Measurements from ENCODE around the gene ELP2. TPM values are rescaled to one million over a fixed set of nuclear protein-coding genes. Genes with fewer than 3 reads are reported as not detected.

Gene ELP2
- total and polyA plus RNA-seq, 2 of the 8 experiments (the other 6 are each of a cell fraction or from before 2014, with no cell fraction given), result 55.8 to 165 TPM

DNA sequence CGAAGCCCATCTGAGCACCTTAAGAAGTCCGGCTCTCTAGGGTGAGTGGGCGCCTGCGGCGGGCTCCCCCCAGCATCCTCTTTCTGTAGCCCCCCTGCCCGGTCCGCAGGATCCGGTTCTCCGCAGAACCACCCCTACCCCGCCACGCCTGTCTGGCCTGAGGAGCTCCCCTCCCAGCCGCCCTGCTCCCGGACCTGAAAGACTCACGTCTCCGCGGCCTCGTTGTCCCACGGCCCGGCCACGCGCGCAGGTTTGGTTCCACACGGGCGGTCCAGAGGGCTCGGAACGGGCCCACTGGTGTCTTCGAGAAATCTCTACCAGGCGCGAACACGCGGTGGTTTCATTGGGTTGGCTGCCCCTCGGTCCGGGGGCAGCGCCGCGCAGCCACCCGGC is 796 bp upstream of the ELP2 start:
- H2BK120ac ChIP-seq (replicated peaks; ENCODE audit: low read depth, low read length), result no peak overlapping the region
- peak overlapping the region; percentile 39 for H3K56ac ChIP-seq (replicated peaks; ENCODE audit: insufficient read length, low read depth, low read length)
- H2AK5ac ChIP-seq (ENCODE audit: low read depth, low read length), result no peak overlapping the region
- H3K9me3 ChIP-seq (ENCODE audit: insufficient read depth in 2 of 2, low read depth in 1 of 2, low read length in 1 of 2), result no peaks in the 10 kb centered on the region
- peaks cover 0 to 6% (median 3%) of the 10 kb centered on the region in 4 experiments; a peak in 3 of 7 replicates for H3K4me1 ChIP-seq (replicated peaks in 1 of 4; ENCODE audit: control insufficient read depth in 3 of 4, insufficient read depth in 4 of 4, low read length in 3 of 4)
- 0 out of 2 replicates have a peak overlapping the region, but pooled peaks have one; percentile 43 for H3K18ac ChIP-seq (ENCODE audit: extremely low read depth, low read length)
- peak overlapping the region; percentile 50 to 76 (median 56) for H3K9ac ChIP-seq (replicated peaks in 1 of 4; ENCODE audit: extremely low read depth in 1 of 4, low read depth in 3 of 4, low read length in 3 of 4)
- H2BK12ac ChIP-seq (ENCODE audit: low read depth, low read length), result no peak overlapping the region
- POLR2A ChIA-PET (ENCODE audit: partially characterized antibody), result interaction anchor here (0.8 to 2.5 kb wide), 10 partner anchors 9 to 156 kb away, joined by 3 to 16 read pairs (median 3); partner anchors contain the start of genes MOCOS and RMP24
- peaks cover 0 to 23% (median 7%) of the 10 kb centered on the region in 4 experiments; a peak in 4 of 8 replicates for H3K36me3 ChIP-seq (ENCODE audit: control insufficient read depth in 2 of 4, insufficient read depth in 4 of 4, low read length in 3 of 4)
- H3K79me1 ChIP-seq (ENCODE audit: low read depth, low read length), result peaks cover 16% of the 10 kb centered on the region
- H2BK20ac ChIP-seq (ENCODE audit: low read length), result no peak overlapping the region
- 0 out of 7 replicates have a peak, but pooled peaks cover 0 to 2% (median 0%) of the 10 kb centered on the region in 4 experiments for H3K27me3 ChIP-seq (replicated peaks in 1 of 4; ENCODE audit: control insufficient read depth in 3 of 4, extremely low read depth in 1 of 4, insufficient read depth in 3 of 4, low read length in 3 of 4)
- no peak overlapping the region; the same call in 1 of the 2 replicates for H2BK5ac ChIP-seq (ENCODE audit: low read depth, low read length)
- peak overlapping the region; percentile 89; the same call in 1 of the 2 replicates for H4K8ac ChIP-seq (ENCODE audit: extremely low read depth, insufficient read depth, low read length)
- H4K20me1 ChIP-seq (replicated peaks in 1 of 2; ENCODE audit: control insufficient read depth in 1 of 2, insufficient read depth in 2 of 2, low read length in 2 of 2), result peaks cover 13 to 29% of the 10 kb centered on the region in 2 experiments
- TF ChIP-seq KDM5A (IDR thresholded peaks at IDR 0.05; ENCODE audit: low read length), result no peak
- no peak; the same call in 1 of the 2 replicates for TF ChIP-seq PHF8 (conservative IDR thresholded peaks at IDR 0.05; ENCODE audit: low read depth, low read length)
- TF ChIP-seq FOSL1 (IDR thresholded peaks at IDR 0.05; ENCODE audit: insufficient read depth, low read depth, low read length), result no peak
- TF ChIP-seq SIN3A (conservative IDR thresholded peaks at IDR 0.05 in 1 of 2, IDR thresholded peaks at IDR 0.05 in 1 of 2; ENCODE audit: low read depth in 1 of 2, low read length in 2 of 2), result 0 out of 4 replicates have a peak, but pooled peaks of 1 of the 2 experiments have one; percentile 36
- no peak for TF ChIP-seq CTBP2 (IDR thresholded peaks at IDR 0.05; ENCODE audit: borderline replicate concordance, insufficient read depth, insufficient read length, low read length)
- TF ChIP-seq KDM4A (IDR thresholded peaks at IDR 0.05; ENCODE audit: low read depth, low read length, severe bottlenecking), result peak; percentile 94
- TF ChIP-seq HDAC2 (IDR thresholded peaks at IDR 0.05; ENCODE audit: borderline replicate concordance in 1 of 2, low read depth in 2 of 2, low read length in 2 of 2), result peak in 1 of 2 experiments; percentile 54; a peak in 2 of 4 replicates
- 2% methylated on average over 27 of the region's 37 CpGs; no CpG with 5 or more reads in 1 of the 2 experiments for WGBS, 2 experiments (ENCODE audit: extremely low coverage in 1 of 2, insufficient coverage in 1 of 2, insufficient read length in 1 of 2, insufficient replicate concordance in 2 of 2, low coverage in 1 of 2, low lambda C conversion rate in 2 of 2, missing lambda C conversion rate in 1 of 2)
- peak overlapping the region; percentile 41 for H4K5ac ChIP-seq (ENCODE audit: insufficient read length, low read depth, low read length)
- DNase-seq (ENCODE audit: low read depth in 1 of 2, low spot score in 2 of 2), result no peak
- peak overlapping the region; percentile 94 to 99 (median 95) for H3K4me3 ChIP-seq (ENCODE audit: extremely low read depth in 1 of 4, insufficient read depth in 2 of 4, low read depth in 3 of 4, low read length in 4 of 4)
- no peak overlapping the region for H3K23ac ChIP-seq (ENCODE audit: insufficient read length)
- H2BK15ac ChIP-seq (ENCODE audit: low read length), result no peak overlapping the region
- FAIRE-seq, result no peak
- no peak overlapping the region for H3K4ac ChIP-seq (replicated peaks; ENCODE audit: insufficient read length, low read depth, low read length)
- H2AFZ ChIP-seq (ENCODE audit: low read length), result 0 out of 2 replicates have a peak overlapping the region, but pooled peaks have one; percentile 3
- no peak overlapping the region for H3K14ac ChIP-seq (ENCODE audit: insufficient read length)
- peaks cover 12% of the 10 kb centered on the region for H3K23me2 ChIP-seq (ENCODE audit: low read depth, low read length)
- CTCF ChIA-PET (ENCODE audit: partially characterized antibody), result interaction anchor here (0.7 to 2.8 kb wide), 5 partner anchors 11 to 156 kb away, joined by 3 to 10 read pairs (median 4); no protein-coding TSS in a partner anchor
- H3K4me2 ChIP-seq (ENCODE audit: insufficient read depth in 1 of 2, low read depth in 2 of 2, low read length in 2 of 2), result peak overlapping the region; percentile 85 to 100
- H3K79me2 ChIP-seq (ENCODE audit: control insufficient read depth in 1 of 2, insufficient read depth in 2 of 2, low read length in 2 of 2), result peaks cover 35 to 69% of the 10 kb centered on the region in 2 experiments
- peak overlapping the region; percentile 12 for H4K91ac ChIP-seq (replicated peaks; ENCODE audit: insufficient read length, low read length)
- peak overlapping the region; percentile 27; the same call in 1 of the 2 replicates for H3K27ac ChIP-seq (ENCODE audit: low read depth, low read length)
